ENCODE data around the gene PDZD11. TPM values are rescaled to one million over a fixed set of nuclear protein-coding genes. Genes with fewer than 3 reads are reported as not detected.

The PDZD11 gene
- total RNA-seq, 2 experiments from 2014 or later: 18.6 to 20.8 TPM

Other genes starting within 250 kb of the PDZD11 start
- not detected for gene AWAT2, start 240.0 kb downstream of the PDZD11 start, total RNA-seq
- not detected for gene OTUD6A, start 227.5 kb downstream of the PDZD11 start, total RNA-seq
- 10 to 100 TPM; 43.5 to 45.1 TPM for gene IGBP1, start 156.5 kb downstream of the PDZD11 start, total RNA-seq
- not detected for gene DGAT2L6, start 112.4 kb downstream of the PDZD11 start, total RNA-seq
- not detected for gene AWAT1, start 55.3 kb downstream of the PDZD11 start, total RNA-seq
- under 1 TPM in 1 of 2 experiments, not detected in 1; 0.27 TPM for gene P2RY4, start 29.7 kb downstream of the PDZD11 start, total RNA-seq
- gene ARR3, start 21.6 kb downstream of the PDZD11 start, total RNA-seq: not detected
- not detected for gene RAB41, start 7.8 kb downstream of the PDZD11 start, total RNA-seq
- gene KIF4A, start 177 bp upstream of the PDZD11 start, total RNA-seq: 10 to 100 TPM; 19.5 to 22.3 TPM
- not detected for gene GDPD2, start 133.4 kb upstream of the PDZD11 start, total RNA-seq
- gene DLG3, start 154.9 kb upstream of the PDZD11 start, total RNA-seq: 10 to 100 TPM; 24.8 to 27.3 TPM

Measured in activated CD8-positive, alpha-beta T cell treated with anti-CD3 and anti-CD28 coated beads for 36 hours (primary cell).